ENCODE measurements around the gene SLCO1B1. TPM values are rescaled to one million over a fixed set of nuclear protein-coding genes. Genes with fewer than 3 reads are reported as not detected.
"Not testable (repeated sequence)": the region's sequence is repeated elsewhere in the genome, so short reads cannot be mapped to it uniquely, and the experiment has no call there.

Gene SLCO1B1
- total and polyA plus RNA-seq, 2 experiments from 2014 or later: 0.24 to 0.50 TPM

DNA sequence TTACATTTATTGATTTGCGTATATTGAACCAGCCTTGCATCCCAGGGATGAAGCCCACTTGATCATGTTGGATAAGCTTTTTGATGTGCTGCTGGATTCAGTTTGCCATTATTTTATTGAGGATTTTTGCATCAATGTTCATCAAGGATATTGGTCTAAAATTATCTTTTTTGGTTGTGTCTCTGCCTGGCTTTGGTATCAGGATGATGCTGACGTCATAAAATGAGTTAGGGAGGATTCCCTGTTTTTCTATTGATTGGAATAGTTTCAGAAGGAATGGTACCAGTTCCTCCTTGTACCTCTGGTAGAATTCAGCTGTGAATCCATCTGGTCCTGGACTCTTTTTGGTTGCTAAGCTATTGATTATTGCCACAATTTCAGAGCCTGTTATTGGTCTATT lies 46.2 kb upstream of the SLCO1B1 start:
- H3K9me3 Mint-ChIP-seq: peaks cover 26% of the 10 kb centered on the region
- H3K4me3 Mint-ChIP-seq; H3K4me2 ChIP-seq; H4K20me1 ChIP-seq (replicated peaks; ENCODE audit: insufficient read depth); H3K27ac Mint-ChIP-seq; H3K4me1 ChIP-seq (ENCODE audit: insufficient read depth); H3K27me3 Mint-ChIP-seq (ENCODE audit: insufficient read depth, low read depth, poor library complexity); H3K27ac ChIP-seq (ENCODE audit: low read depth); H3K27me3 ChIP-seq (ENCODE audit: insufficient read depth); ATAC-seq; H2AFZ ChIP-seq; H3K36me3 ChIP-seq (ENCODE audit: insufficient read depth); H3K9me2 ChIP-seq (ENCODE audit: insufficient read depth); H3K79me2 ChIP-seq (replicated peaks; ENCODE audit: insufficient read depth); H3K4me1 Mint-ChIP-seq; H3F3A ChIP-seq (replicated peaks; ENCODE audit: low read depth); DNase-seq (ENCODE audit: low spot score); H3K4me3 ChIP-seq: not testable (repeated sequence)
- H3K36me3 Mint-ChIP-seq (ENCODE audit: low read depth): peaks cover 17% of the 10 kb centered on the region

DNA sequence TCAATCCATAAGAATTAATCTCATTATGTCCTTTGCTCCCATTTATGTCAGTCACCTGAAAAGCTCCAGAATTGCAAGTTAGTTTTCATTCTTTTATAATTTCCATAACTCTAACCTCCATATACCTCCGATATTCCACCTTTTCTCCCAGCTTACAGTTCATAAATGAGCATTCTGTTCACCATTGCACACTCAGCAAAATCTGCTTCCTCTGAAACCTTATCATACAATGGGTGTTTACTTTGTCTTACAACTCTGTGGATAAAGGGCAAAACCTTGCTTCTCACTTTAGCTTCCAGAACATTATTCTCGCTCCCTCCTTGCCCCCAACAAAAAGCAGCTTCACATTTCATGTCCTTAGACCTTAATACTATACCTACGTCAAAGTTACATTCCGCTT lies 19.3 kb upstream of the SLCO1B1 start:
- Histone ChIP-seq H3K4me3 (no peak overlapping the region), H3K9me2 (ENCODE audit: insufficient read depth) (no peaks in the 10 kb centered on the region; the same call in 1 of the 2 replicates), H2AFZ (no peak overlapping the region), H3K27ac (ENCODE audit: low read depth) (no peak overlapping the region), H3K79me2 (replicated peaks; ENCODE audit: insufficient read depth) (no peaks in the 10 kb centered on the region), H3K4me1 (ENCODE audit: insufficient read depth) (no peaks in the 10 kb centered on the region), H3K4me2 (no peak overlapping the region), H3F3A (replicated peaks; ENCODE audit: low read depth) (no peaks in the 10 kb centered on the region), H3K36me3 (ENCODE audit: insufficient read depth) (no peaks in the 10 kb centered on the region), H4K20me1 (replicated peaks; ENCODE audit: insufficient read depth) (no peaks in the 10 kb centered on the region), H3K27me3 (ENCODE audit: insufficient read depth) (no peaks in the 10 kb centered on the region)
- no peak for ATAC-seq
- Mint-ChIP-seq H3K9me3 (no peaks in the 10 kb centered on the region), H3K4me1 (no peaks in the 10 kb centered on the region), H3K36me3 (ENCODE audit: low read depth) (no peaks in the 10 kb centered on the region), H3K27me3 (ENCODE audit: insufficient read depth, low read depth, poor library complexity) (peaks cover 3% of the 10 kb centered on the region), H3K4me3 (no peak overlapping the region), H3K27ac (no peak overlapping the region)
- no peak for DNase-seq (ENCODE audit: low spot score)
- TF ChIP-seq ZNF462 (CRISPR knock-in tag; IDR thresholded peaks at IDR 0.05) (no peak), CREB1 (CRISPR knock-in tag; IDR thresholded peaks at IDR 0.05; ENCODE audit: low read depth) (no peak), JUNB (IDR thresholded peaks at IDR 0.05; ENCODE audit: unreplicated experiment) (no peak), ZNF114 (CRISPR knock-in tag; IDR thresholded peaks at IDR 0.05) (no peak), STAT1 (IDR thresholded peaks at IDR 0.05; ENCODE audit: unreplicated experiment) (no peak), EZH2 (IDR thresholded peaks at IDR 0.05; ENCODE audit: low read depth, unreplicated experiment) (no peak)

Data from GM23338 (cell line).